ENCODE measurements around the gene IPCEF1.
"Not testable (repeated sequence)": the region's sequence is repeated elsewhere in the genome, so short reads cannot be mapped to it uniquely, and the experiment has no call there.

The IPCEF1 gene

GRCh38 chr6:154219250-154219649 is 137.4 kb downstream of the IPCEF1 start:
- no peak for DNase-seq (ENCODE audit: low read depth)

GRCh38 chr6:154218787-154219186 is 137.8 kb downstream of the IPCEF1 start:
- no peak for DNase-seq (ENCODE audit: low read depth)

- DNase-seq (ENCODE audit: low read depth) = no peak
Observed at GRCh38 chr6:154218301-154218700, 138.3 kb downstream of the IPCEF1 start.

- DNase-seq (ENCODE audit: low read depth) = no peak
Observed at GRCh38 chr6:154213782-154214181, 142.8 kb downstream of the IPCEF1 start.

GRCh38 chr6:154210678-154211077 is 145.9 kb downstream of the IPCEF1 start:
- DNase-seq (ENCODE audit: low read depth) = no peak

GRCh38 chr6:154209555-154209954 is 147.0 kb downstream of the IPCEF1 start:
- DNase-seq (ENCODE audit: low read depth) = no peak

- DNase-seq (ENCODE audit: low read depth) = no peak
Observed at GRCh38 chr6:154206996-154207395, 149.6 kb downstream of the IPCEF1 start.

GRCh38 chr6:154206141-154206540 is 150.5 kb downstream of the IPCEF1 start:
- no peak for DNase-seq (ENCODE audit: low read depth)

GRCh38 chr6:154202958-154203357 is 153.6 kb downstream of the IPCEF1 start:
- no peak for DNase-seq (ENCODE audit: low read depth)

- DNase-seq (ENCODE audit: low read depth) = no peak
Observed at GRCh38 chr6:154202339-154202738, 154.3 kb downstream of the IPCEF1 start.

GRCh38 chr6:154201688-154202087 is 154.9 kb downstream of the IPCEF1 start:
- not testable (repeated sequence) for DNase-seq (ENCODE audit: low read depth)

- no peak for DNase-seq (ENCODE audit: low read depth)
Observed at GRCh38 chr6:154197196-154197860, 159.3 kb downstream of the IPCEF1 start.

- DNase-seq (ENCODE audit: low read depth) = no peak
Observed at GRCh38 chr6:154196333-154196885, 160.2 kb downstream of the IPCEF1 start.

- DNase-seq (ENCODE audit: low read depth) = no peak
Observed at GRCh38 chr6:154187714-154188113, 168.9 kb downstream of the IPCEF1 start.

- DNase-seq (ENCODE audit: low read depth) = no peak
Observed at GRCh38 chr6:154187203-154187602, 169.4 kb downstream of the IPCEF1 start.

- no peak for DNase-seq (ENCODE audit: low read depth)
Observed at GRCh38 chr6:154179434-154179833, 177.2 kb downstream of the IPCEF1 start.

- DNase-seq (ENCODE audit: low read depth) = not testable (repeated sequence)
Observed at GRCh38 chr6:154172393-154172792, 184.2 kb downstream of the IPCEF1 start.

GRCh38 chr6:154170106-154170505 is 186.5 kb downstream of the IPCEF1 start:
- no peak for DNase-seq (ENCODE audit: low read depth)

- no peak for DNase-seq (ENCODE audit: low read depth)
Observed at GRCh38 chr6:154169193-154169847, 187.3 kb downstream of the IPCEF1 start.

GRCh38 chr6:154167126-154167525 is 189.5 kb downstream of the IPCEF1 start:
- no peak for DNase-seq (ENCODE audit: low read depth)

- no peak for DNase-seq (ENCODE audit: low read depth)
Observed at GRCh38 chr6:154166140-154166539, 190.5 kb downstream of the IPCEF1 start.

GRCh38 chr6:154165478-154165877 is 191.1 kb downstream of the IPCEF1 start:
- DNase-seq (ENCODE audit: low read depth) = no peak

GRCh38 chr6:154164397-154164796 is 192.2 kb downstream of the IPCEF1 start:
- DNase-seq (ENCODE audit: low read depth) = no peak

- no peak for DNase-seq (ENCODE audit: low read depth)
Observed at GRCh38 chr6:154161689-154162088, 194.9 kb downstream of the IPCEF1 start.

Measured in stimulated activated CD8-positive, alpha-beta memory T cell treated with anti-CD3 and anti-CD28 coated beads, Interleukin-12 subunit alpha, Interleukin-12 subunit beta, amount 100 ng/mL, for 4 hours (primary cell).